ENCODE data around the gene TRIP13.

- TF ChIP-seq SUZ12 (IDR thresholded peaks at IDR 0.05; ENCODE audit: extremely low read depth, insufficient read depth, insufficient read length), result no peak
- TF ChIP-seq ZNF274 (IDR thresholded peaks at IDR 0.05; ENCODE audit: low read depth, low read length), result no peak
- no peak for TF ChIP-seq YY1 (IDR thresholded peaks at IDR 0.05; ENCODE audit: insufficient read depth, insufficient read length)
These were observed 19.8 kb downstream of the TRIP13 start for GRCh38 chr5:912280-913091.

All from NT2/D1 (cell line).